Activated naive CD4-positive, alpha-beta T cell treated with anti-CD3 and anti-CD28 coated beads, Interleukin-2, amount 10 ng/mL, durations not matched to agents 7 days and 5 days (primary cell): ENCODE results near the gene NRIP1.
A peak's percentile ranks its signal among the peaks of the same experiment; 100 is the strongest.

Experiments
- CTCF ChIA-PET: fragments of 350-600 bp; sonication (Branson Sonifier 250); formaldehyde crosslinking; loops from one replicate; lab custom pipeline; 2021; ENCODE audit warnings: antibody characterized with exemption; lab: Charles Lee
- DNase-seq: peaks from one replicate; pipeline ENCODE4 v3.0.0-alpha.2; 2020
- H3K27ac Mint-ChIP-seq: one replicate; pipeline ENCODE4 v1.8.0; 2021; ENCODE audit warnings: mild to moderate bottlenecking, moderate library complexity, mixed read lengths
- H3K27me3 Mint-ChIP-seq: one replicate; pipeline ENCODE4 v1.8.0; 2021; ENCODE audit warnings: mild to moderate bottlenecking, mixed read lengths
- H3K36me3 Mint-ChIP-seq: one replicate; pipeline ENCODE4 v1.8.0; 2021; ENCODE audit warnings: mixed read lengths
- H3K4me1 Mint-ChIP-seq: one replicate; pipeline ENCODE4 v1.8.0; 2021; ENCODE audit warnings: mixed read lengths
- H3K4me3 Mint-ChIP-seq: one replicate; pipeline ENCODE4 v1.8.0; 2021; ENCODE audit warnings: mild to moderate bottlenecking, moderate library complexity, mixed read lengths
- H3K9me3 Mint-ChIP-seq: one replicate; pipeline ENCODE4 v1.8.0; 2021; ENCODE audit warnings: mixed read lengths

The NRIP1 gene

GRCh38 chr21:15060543-15061175 lies 4.1 kb downstream of the NRIP1 start:
- Mint-ChIP-seq H3K27me3 (no peaks in the 10 kb centered on the region), H3K9me3 (no peaks in the 10 kb centered on the region), H3K4me1 (peaks cover 67% of the 10 kb centered on the region), H3K27ac (no peak overlapping the region), H3K4me3 (no peak overlapping the region), H3K36me3 (peaks cover 6% of the 10 kb centered on the region)
- DNase-seq, result no peak
- CTCF ChIA-PET, result no interaction called here

GRCh38 chr21:15059397-15059796 lies 5.4 kb downstream of the NRIP1 start:
- no peak overlapping the region for H3K4me3 Mint-ChIP-seq

GRCh38 chr21:15058854-15059263 lies 5.9 kb downstream of the NRIP1 start:
- Mint-ChIP-seq H3K36me3 (peaks cover 5% of the 10 kb centered on the region), H3K27ac (peak overlapping the region; percentile 72), H3K4me3 (peak overlapping the region; percentile 55), H3K9me3 (no peaks in the 10 kb centered on the region), H3K27me3 (no peaks in the 10 kb centered on the region), H3K4me1 (peaks cover 76% of the 10 kb centered on the region)
- CTCF ChIA-PET, result interaction anchor here (0.7 to 1.0 kb wide), 2 partner anchors 9 to 195 kb away, joined by 3 read pairs; no protein-coding TSS in a partner anchor
- no peak for DNase-seq

More at GRCh38 chr21:15059397-15059796, 5.4 kb downstream of the NRIP1 start:
- H3K36me3 Mint-ChIP-seq, result peaks cover 5% of the 10 kb centered on the region
- CTCF ChIA-PET, result interaction anchor here (0.7 to 1.0 kb wide), 2 partner anchors 9 to 195 kb away, joined by 3 read pairs; no protein-coding TSS in a partner anchor
- no peaks in the 10 kb centered on the region for H3K9me3 Mint-ChIP-seq
- DNase-seq, result no peak
- no peak overlapping the region for H3K27ac Mint-ChIP-seq
- H3K4me1 Mint-ChIP-seq, result peaks cover 71% of the 10 kb centered on the region
- no peaks in the 10 kb centered on the region for H3K27me3 Mint-ChIP-seq

GRCh38 chr21:15057285-15057684 lies 7.5 kb downstream of the NRIP1 start:
- Mint-ChIP-seq H3K4me1 (peaks cover 68% of the 10 kb centered on the region), H3K27me3 (no peaks in the 10 kb centered on the region), H3K9me3 (no peaks in the 10 kb centered on the region), H3K36me3 (no peaks in the 10 kb centered on the region), H3K27ac (peak overlapping the region; percentile 16), H3K4me3 (peak overlapping the region; percentile 22)
- peak; percentile 22 for DNase-seq
- CTCF ChIA-PET, result no interaction called here

- H3K4me3 Mint-ChIP-seq, result no peak overlapping the region
- no peak overlapping the region for H3K27ac Mint-ChIP-seq
- CTCF ChIA-PET, result no interaction called here
These were observed 10.1 kb downstream of the NRIP1 start for GRCh38 chr21:15054606-15055239.

GRCh38 chr21:15054089-15054488 lies 10.7 kb downstream of the NRIP1 start:
- Mint-ChIP-seq H3K27me3 (no peaks in the 10 kb centered on the region), H3K36me3 (no peaks in the 10 kb centered on the region), H3K9me3 (no peaks in the 10 kb centered on the region), H3K27ac (no peak overlapping the region), H3K4me3 (no peak overlapping the region), H3K4me1 (peaks cover 66% of the 10 kb centered on the region)
- CTCF ChIA-PET, result no interaction called here
- DNase-seq, result no peak

More at GRCh38 chr21:15054606-15055239, 10.1 kb downstream of the NRIP1 start:
- Mint-ChIP-seq H3K9me3 (no peaks in the 10 kb centered on the region), H3K36me3 (no peaks in the 10 kb centered on the region), H3K27me3 (no peaks in the 10 kb centered on the region), H3K4me1 (peaks cover 68% of the 10 kb centered on the region)
- no peak for DNase-seq

GRCh38 chr21:15053500-15053899 lies 11.3 kb downstream of the NRIP1 start:
- Mint-ChIP-seq H3K27me3 (no peaks in the 10 kb centered on the region), H3K9me3 (no peaks in the 10 kb centered on the region), H3K4me3 (no peak overlapping the region), H3K36me3 (no peaks in the 10 kb centered on the region), H3K4me1 (peaks cover 60% of the 10 kb centered on the region), H3K27ac (no peak overlapping the region)
- no peak for DNase-seq
- CTCF ChIA-PET, result no interaction called here

- CTCF ChIA-PET, result no interaction called here
- no peak overlapping the region for H3K27ac Mint-ChIP-seq
- no peaks in the 10 kb centered on the region for H3K9me3 Mint-ChIP-seq
- H3K36me3 Mint-ChIP-seq, result no peaks in the 10 kb centered on the region
- H3K4me3 Mint-ChIP-seq, result peak overlapping the region; percentile 46
- no peak for DNase-seq
- H3K4me1 Mint-ChIP-seq, result peaks cover 50% of the 10 kb centered on the region
- H3K27me3 Mint-ChIP-seq, result no peaks in the 10 kb centered on the region
These were observed 12.4 kb downstream of the NRIP1 start for GRCh38 chr21:15052459-15052763.

GRCh38 chr21:15051644-15052458 lies 12.9 kb downstream of the NRIP1 start:
- DNase-seq, result no peak
- Mint-ChIP-seq H3K4me1 (peaks cover 45% of the 10 kb centered on the region), H3K27ac (peak overlapping the region; percentile 26), H3K9me3 (no peaks in the 10 kb centered on the region), H3K4me3 (peak overlapping the region; percentile 46), H3K36me3 (no peaks in the 10 kb centered on the region), H3K27me3 (no peaks in the 10 kb centered on the region)
- CTCF ChIA-PET, result no interaction called here

GRCh38 chr21:15050568-15051377 lies 14.0 kb downstream of the NRIP1 start:
- Mint-ChIP-seq H3K36me3 (peaks cover 4% of the 10 kb centered on the region), H3K27ac (no peak overlapping the region), H3K9me3 (no peaks in the 10 kb centered on the region), H3K27me3 (no peaks in the 10 kb centered on the region), H3K4me1 (peaks cover 40% of the 10 kb centered on the region), H3K4me3 (peak overlapping the region; percentile 32)
- CTCF ChIA-PET, result interaction anchor here (1.3 kb wide), 1 partner anchor 8 kb away, joined by 3 read pairs; no protein-coding TSS in a partner anchor
- DNase-seq, result no peak

GRCh38 chr21:15045017-15045416 lies 19.8 kb downstream of the NRIP1 start:
- Mint-ChIP-seq H3K4me1 (peaks cover under 1% of the 10 kb centered on the region), H3K36me3 (peaks cover 19% of the 10 kb centered on the region), H3K27ac (no peak overlapping the region), H3K9me3 (no peaks in the 10 kb centered on the region), H3K4me3 (no peak overlapping the region), H3K27me3 (no peaks in the 10 kb centered on the region)
- CTCF ChIA-PET, result no interaction called here
- no peak for DNase-seq

- H3K27me3 Mint-ChIP-seq, result no peaks in the 10 kb centered on the region
- H3K9me3 Mint-ChIP-seq, result no peaks in the 10 kb centered on the region
- DNase-seq, result no peak
- H3K4me3 Mint-ChIP-seq, result no peak overlapping the region
- peaks cover 25% of the 10 kb centered on the region for H3K36me3 Mint-ChIP-seq
- CTCF ChIA-PET, result no interaction called here
- H3K27ac Mint-ChIP-seq, result no peak overlapping the region
- no peaks in the 10 kb centered on the region for H3K4me1 Mint-ChIP-seq
These were observed 22.3 kb downstream of the NRIP1 start for GRCh38 chr21:15042531-15042930.

- Mint-ChIP-seq H3K4me1 (no peaks in the 10 kb centered on the region), H3K9me3 (no peaks in the 10 kb centered on the region), H3K4me3 (no peak overlapping the region), H3K36me3 (peaks cover 21% of the 10 kb centered on the region), H3K27ac (no peak overlapping the region), H3K27me3 (no peaks in the 10 kb centered on the region)
- DNase-seq, result no peak
- CTCF ChIA-PET, result no interaction called here
These were observed 25.0 kb downstream of the NRIP1 start for GRCh38 chr21:15039607-15040299.
